ENCODE results near the gene CST9.

CST9 gene

GRCh38 chr20:23629017-23629541 lies 23.4 kb upstream of the CST9 start:
- H4K20me1 ChIP-seq (ENCODE audit: insufficient read depth, low read length): no peaks in the 10 kb centered on the region
- H3K27ac ChIP-seq (ENCODE audit: low read length): no peak overlapping the region
- no peak overlapping the region for H3K4me3 ChIP-seq (ENCODE audit: low read length)
- no peaks in the 10 kb centered on the region for H3K36me3 ChIP-seq (replicated peaks; ENCODE audit: insufficient read depth, low read length)
- no peaks in the 10 kb centered on the region for H3K9me3 ChIP-seq (replicated peaks; ENCODE audit: insufficient read depth, low read length)
- DNase-seq: no peak
- H3F3A ChIP-seq (ENCODE audit: insufficient read depth, low read length): no peaks in the 10 kb centered on the region
- H2AFZ ChIP-seq (ENCODE audit: low read length): no peak overlapping the region
- no peaks in the 10 kb centered on the region for H3K27me3 ChIP-seq (replicated peaks; ENCODE audit: insufficient read depth, low read length)
- no peaks in the 10 kb centered on the region for H3K9me2 ChIP-seq (replicated peaks; ENCODE audit: insufficient read depth, low read length)
- H3K79me2 ChIP-seq (ENCODE audit: low read length): no peaks in the 10 kb centered on the region
- no peaks in the 10 kb centered on the region for H3K4me1 ChIP-seq (ENCODE audit: low read length)
- no peak overlapping the region for H3K9ac ChIP-seq (ENCODE audit: low read length)
- no peak overlapping the region for H3K4me2 ChIP-seq (ENCODE audit: low read depth, low read length)
- no peak for TF ChIP-seq CTCF (IDR thresholded peaks at IDR 0.05; ENCODE audit: low read length)
- no peak for TF ChIP-seq EZH2 (optimal IDR thresholded peaks at IDR 0.05; ENCODE audit: low read depth, low read length)
- TF ChIP-seq EZH2phosphoT487 (IDR thresholded peaks at IDR 0.05; ENCODE audit: low read length): no peak

- no peak for DNase-seq
- Histone ChIP-seq H3K27ac (ENCODE audit: low read length) (no peak overlapping the region), H3K4me1 (ENCODE audit: low read length) (no peaks in the 10 kb centered on the region), H3K9me2 (replicated peaks; ENCODE audit: insufficient read depth, low read length) (no peaks in the 10 kb centered on the region), H3K4me2 (ENCODE audit: low read depth, low read length) (no peak overlapping the region), H3K9ac (ENCODE audit: low read length) (no peak overlapping the region), H3K4me3 (ENCODE audit: low read length) (no peak overlapping the region), H3K79me2 (ENCODE audit: low read length) (no peaks in the 10 kb centered on the region), H4K20me1 (ENCODE audit: insufficient read depth, low read length) (no peaks in the 10 kb centered on the region), H3F3A (ENCODE audit: insufficient read depth, low read length) (no peaks in the 10 kb centered on the region), H3K9me3 (replicated peaks; ENCODE audit: insufficient read depth, low read length) (no peaks in the 10 kb centered on the region), H3K27me3 (replicated peaks; ENCODE audit: insufficient read depth, low read length) (no peaks in the 10 kb centered on the region), H3K36me3 (replicated peaks; ENCODE audit: insufficient read depth, low read length) (no peaks in the 10 kb centered on the region), H2AFZ (ENCODE audit: low read length) (no peak overlapping the region)
- TF ChIP-seq EZH2 (optimal IDR thresholded peaks at IDR 0.05; ENCODE audit: low read depth, low read length) (no peak), CTCF (IDR thresholded peaks at IDR 0.05; ENCODE audit: low read length) (no peak), EZH2phosphoT487 (IDR thresholded peaks at IDR 0.05; ENCODE audit: low read length) (no peak)
These were observed 22.8 kb upstream of the CST9 start for GRCh38 chr20:23628402-23629016.

GRCh38 chr20:23627501-23627900 lies 21.8 kb upstream of the CST9 start:
- DNase-seq: no peak
- H3F3A ChIP-seq (ENCODE audit: insufficient read depth, low read length): no peaks in the 10 kb centered on the region
- H3K27ac ChIP-seq (ENCODE audit: low read length): no peak overlapping the region
- 0 out of 2 replicates have a peak, but pooled peaks cover 6% of the 10 kb centered on the region for H3K4me1 ChIP-seq (ENCODE audit: low read length)
- H3K79me2 ChIP-seq (ENCODE audit: low read length): no peaks in the 10 kb centered on the region
- H3K9me3 ChIP-seq (replicated peaks; ENCODE audit: insufficient read depth, low read length): no peaks in the 10 kb centered on the region
- no peaks in the 10 kb centered on the region for H3K9me2 ChIP-seq (replicated peaks; ENCODE audit: insufficient read depth, low read length)
- no peaks in the 10 kb centered on the region for H3K27me3 ChIP-seq (replicated peaks; ENCODE audit: insufficient read depth, low read length)
- no peak overlapping the region for H3K4me3 ChIP-seq (ENCODE audit: low read length)
- H4K20me1 ChIP-seq (ENCODE audit: insufficient read depth, low read length): no peaks in the 10 kb centered on the region
- no peak overlapping the region for H3K4me2 ChIP-seq (ENCODE audit: low read depth, low read length)
- H2AFZ ChIP-seq (ENCODE audit: low read length): no peak overlapping the region
- no peaks in the 10 kb centered on the region for H3K36me3 ChIP-seq (replicated peaks; ENCODE audit: insufficient read depth, low read length)
- no peak overlapping the region for H3K9ac ChIP-seq (ENCODE audit: low read length)
- TF ChIP-seq EZH2phosphoT487 (IDR thresholded peaks at IDR 0.05; ENCODE audit: low read length): no peak
- TF ChIP-seq EZH2 (optimal IDR thresholded peaks at IDR 0.05; ENCODE audit: low read depth, low read length): no peak
- no peak for TF ChIP-seq CTCF (IDR thresholded peaks at IDR 0.05; ENCODE audit: low read length)
